Karpas-422 (cell line): ENCODE results near the gene HDAC5. TPM values are rescaled to one million over a fixed set of nuclear protein-coding genes. Genes with fewer than 3 reads are reported as not detected.
"Not testable (repeated sequence)": the region's sequence is repeated elsewhere in the genome, so short reads cannot be mapped to it uniquely, and the experiment has no call there.

Experiments
- DNase-seq: peaks from one replicate; pipeline ENCODE4 v3.0.0-alpha.2; 2015
- H2AFZ ChIP-seq: fragments of 200-600 bp; sonication (generic); 2 replicates; pipeline ENCODE4 v1.6.1; 2014; ENCODE audit warnings: antibody characterized with exemption, low read length, mixed read lengths
- H3K27ac ChIP-seq: fragments of 200-600 bp; sonication (generic); 2 replicates; pipeline ENCODE4 v1.5.1; 2014; ENCODE audit warnings: mild to moderate bottlenecking, low read length, moderate library complexity
- H3K27me3 ChIP-seq: fragments of 200-600 bp; sonication (generic); 2 replicates; pipeline ENCODE4 v1.6.1; 2014; ENCODE audit warnings: low read length, mixed read lengths
- H3K36me3 ChIP-seq: fragments of 200-600 bp; sonication (generic); 2 replicates; pipeline ENCODE4 v1.6.1; 2014; ENCODE audit warnings: low read length, mixed read lengths; ENCODE audit not compliant: insufficient read depth
- H3K4me1 ChIP-seq: fragments of 200-600 bp; sonication (generic); 2 replicates; pipeline ENCODE4 v1.6.1; 2014; ENCODE audit warnings: mild to moderate bottlenecking, low read length, mixed read lengths
- H3K4me2 ChIP-seq: fragments of 200-600 bp; sonication (generic); 2 replicates; pipeline ENCODE4 v1.6.1; 2014; ENCODE audit warnings: low read length, low read depth, mild to moderate bottlenecking; ENCODE audit not compliant: poor library complexity, severe bottlenecking
- H3K4me3 ChIP-seq: fragments of 200-600 bp; sonication (generic); 2 replicates; pipeline ENCODE4 v1.5.1; 2014; ENCODE audit warnings: mild to moderate bottlenecking, antibody characterized with exemption, low read length, mixed read lengths
- H3K79me2 ChIP-seq: fragments of 200-600 bp; sonication (generic); 2 replicates; pipeline ENCODE4 v1.6.1; 2014; ENCODE audit warnings: mild to moderate bottlenecking, low read length, mixed read lengths
- H3K9ac ChIP-seq: fragments of 200-600 bp; sonication (generic); 2 replicates; pipeline ENCODE4 v1.6.0; 2014; ENCODE audit warnings: low read length
- H3K9me2 ChIP-seq: fragments of 200-600 bp; sonication (generic), shearing (Covaris generic); replicated peaks from 2 replicates; pipeline ENCODE4 v1.6.0; 2014; ENCODE audit warnings: mild to moderate bottlenecking, low read length, moderate library complexity; ENCODE audit not compliant: insufficient read depth
- H3K9me3 ChIP-seq: fragments of 300-700, 200-600 bp; sonication (generic); 2 replicates; pipeline ENCODE4 v1.6.1; 2014; ENCODE audit warnings: low read length, mixed read lengths
- H4K20me1 ChIP-seq: fragments of 200-600 bp; sonication (generic); 2 replicates; pipeline ENCODE4 v1.6.1; 2014; ENCODE audit warnings: mild to moderate bottlenecking, antibody characterized with exemption, low read length, low read depth; ENCODE audit not compliant: insufficient read depth
- total RNA-seq: library from RNA; depleted of rRNA; stranded (reverse); fragments of >200 nt; shearing (Covaris generic); gene quantifications from 2 replicates; pipeline ENCODE4 v1.2.3, GENCODE V29; 2014; ENCODE audit warnings: low replicate concordance

Gene HDAC5
- total RNA-seq, 1 experiment from 2014 or later, result 24.4 TPM

- peaks cover 31% of the 10 kb centered on the region; the same call in 1 of the 2 replicates for H4K20me1 ChIP-seq
- peaks cover 18% of the 10 kb centered on the region for H3K4me1 ChIP-seq
- DNase-seq, result no peak
- H3K36me3 ChIP-seq, result no peaks in the 10 kb centered on the region
- no peak overlapping the region for H3K27ac ChIP-seq
- no peaks in the 10 kb centered on the region for H3K79me2 ChIP-seq
- no peaks in the 10 kb centered on the region for H3K27me3 ChIP-seq
- H2AFZ ChIP-seq, result no peak overlapping the region
- H3K4me3 ChIP-seq, result no peak overlapping the region
- no peak overlapping the region for H3K4me2 ChIP-seq
- H3K9ac ChIP-seq, result no peak overlapping the region
- H3K9me2 ChIP-seq, result no peaks in the 10 kb centered on the region
- no peaks in the 10 kb centered on the region for H3K9me3 ChIP-seq
These were observed 13.3 kb downstream of the HDAC5 start for GRCh38 chr17:44110011-44110686.

- Histone ChIP-seq H3K4me3 (no peak overlapping the region), H3K36me3 (no peaks in the 10 kb centered on the region), H3K27ac (no peak overlapping the region), H3K9me2 (no peaks in the 10 kb centered on the region), H3K27me3 (no peaks in the 10 kb centered on the region), H3K4me1 (peaks cover 18% of the 10 kb centered on the region), H2AFZ (no peak overlapping the region), H3K79me2 (no peaks in the 10 kb centered on the region), H3K4me2 (no peak overlapping the region), H4K20me1 (peaks cover 36% of the 10 kb centered on the region; the same call in 1 of the 2 replicates), H3K9ac (no peak overlapping the region), H3K9me3 (no peaks in the 10 kb centered on the region)
- no peak for DNase-seq
These were observed 14.2 kb downstream of the HDAC5 start for GRCh38 chr17:44109312-44109630.

GRCh38 chr17:44108440-44109311 is 14.8 kb downstream of the HDAC5 start:
- Histone ChIP-seq H2AFZ (no peak overlapping the region), H3K9me3 (no peaks in the 10 kb centered on the region), H3K9ac (no peak overlapping the region), H3K36me3 (no peaks in the 10 kb centered on the region), H3K27ac (no peak overlapping the region), H3K79me2 (no peaks in the 10 kb centered on the region), H3K4me1 (peaks cover 18% of the 10 kb centered on the region), H4K20me1 (peaks cover 36% of the 10 kb centered on the region; the same call in 1 of the 2 replicates), H3K4me2 (no peak overlapping the region), H3K4me3 (no peak overlapping the region), H3K9me2 (no peaks in the 10 kb centered on the region), H3K27me3 (no peaks in the 10 kb centered on the region)
- DNase-seq, result no peak

- peaks cover 25% of the 10 kb centered on the region; the same call in 1 of the 2 replicates for H4K20me1 ChIP-seq
- no peaks in the 10 kb centered on the region for H3K27me3 ChIP-seq
- H2AFZ ChIP-seq, result no peak overlapping the region
- H3K9me3 ChIP-seq, result no peaks in the 10 kb centered on the region
- peaks cover 14% of the 10 kb centered on the region for H3K4me1 ChIP-seq
- no peak overlapping the region for H3K27ac ChIP-seq
- no peak overlapping the region for H3K4me3 ChIP-seq
- no peaks in the 10 kb centered on the region for H3K79me2 ChIP-seq
- no peaks in the 10 kb centered on the region for H3K9me2 ChIP-seq
- DNase-seq, result no peak
- no peaks in the 10 kb centered on the region for H3K36me3 ChIP-seq
- no peak overlapping the region for H3K4me2 ChIP-seq
- no peak overlapping the region for H3K9ac ChIP-seq
These were observed 16.6 kb downstream of the HDAC5 start for GRCh38 chr17:44106801-44107200.

- no peak overlapping the region for H3K27ac ChIP-seq
These were observed 17.5 kb downstream of the HDAC5 start for GRCh38 chr17:44105941-44106340.

GRCh38 chr17:44105483-44105882 is 18.0 kb downstream of the HDAC5 start:
- Histone ChIP-seq H3K27ac (no peak overlapping the region), H4K20me1 (peaks cover 16% of the 10 kb centered on the region; the same call in 1 of the 2 replicates), H3K79me2 (no peaks in the 10 kb centered on the region)

More at GRCh38 chr17:44105941-44106340, 17.5 kb downstream of the HDAC5 start:
- Histone ChIP-seq H3K4me2 (no peak overlapping the region), H3K79me2 (no peaks in the 10 kb centered on the region), H4K20me1 (peaks cover 18% of the 10 kb centered on the region; the same call in 1 of the 2 replicates), H2AFZ (no peak overlapping the region), H3K4me1 (peaks cover 5% of the 10 kb centered on the region), H3K4me3 (no peak overlapping the region), H3K9me2 (no peaks in the 10 kb centered on the region), H3K9me3 (no peaks in the 10 kb centered on the region), H3K9ac (no peak overlapping the region), H3K36me3 (no peaks in the 10 kb centered on the region), H3K27me3 (no peaks in the 10 kb centered on the region)
- DNase-seq, result no peak

GRCh38 chr17:44102849-44103622 is 20.4 kb downstream of the HDAC5 start:
- H3K4me3 ChIP-seq, result no peak overlapping the region
- H3K9me3 ChIP-seq, result no peaks in the 10 kb centered on the region
- no peak overlapping the region for H3K4me2 ChIP-seq
- no peak for DNase-seq
- no peak overlapping the region for H3K9ac ChIP-seq
- H3K36me3 ChIP-seq, result no peaks in the 10 kb centered on the region
- H4K20me1 ChIP-seq, result peaks cover 11% of the 10 kb centered on the region; the same call in 1 of the 2 replicates
- H3K27me3 ChIP-seq, result no peaks in the 10 kb centered on the region
- H3K4me1 ChIP-seq, result no peaks in the 10 kb centered on the region
- H3K9me2 ChIP-seq, result no peaks in the 10 kb centered on the region
- no peak overlapping the region for H3K27ac ChIP-seq
- no peaks in the 10 kb centered on the region for H3K79me2 ChIP-seq
- H2AFZ ChIP-seq, result no peak overlapping the region

More at GRCh38 chr17:44105483-44105882, 18.0 kb downstream of the HDAC5 start:
- Histone ChIP-seq H3K4me3 (no peak overlapping the region), H3K9me3 (no peaks in the 10 kb centered on the region), H3K36me3 (no peaks in the 10 kb centered on the region), H3K9me2 (no peaks in the 10 kb centered on the region), H3K4me2 (no peak overlapping the region), H3K27me3 (no peaks in the 10 kb centered on the region), H3K9ac (no peak overlapping the region), H2AFZ (no peak overlapping the region), H3K4me1 (peaks cover under 1% of the 10 kb centered on the region)
- no peak for DNase-seq

GRCh38 chr17:44101858-44102257 is 21.6 kb downstream of the HDAC5 start:
- H3K79me2 ChIP-seq, H3K4me3 ChIP-seq, H3K9me2 ChIP-seq, H3K4me2 ChIP-seq, H3K27ac ChIP-seq, H3K4me1 ChIP-seq, H3K9me3 ChIP-seq, H3K36me3 ChIP-seq, DNase-seq, H3K27me3 ChIP-seq, H2AFZ ChIP-seq, H3K9ac ChIP-seq: not testable (repeated sequence)
- peaks cover 11% of the 10 kb centered on the region; the same call in 1 of the 2 replicates for H4K20me1 ChIP-seq
